ENCODE results near the gene SLC66A2. TPM values are rescaled to one million over a fixed set of nuclear protein-coding genes. Genes with fewer than 3 reads are reported as not detected.

SLC66A2 gene
- total and polyA plus RNA-seq, 12 donors, result 21.4 to 32.3 (median 25.6) TPM

DNA sequence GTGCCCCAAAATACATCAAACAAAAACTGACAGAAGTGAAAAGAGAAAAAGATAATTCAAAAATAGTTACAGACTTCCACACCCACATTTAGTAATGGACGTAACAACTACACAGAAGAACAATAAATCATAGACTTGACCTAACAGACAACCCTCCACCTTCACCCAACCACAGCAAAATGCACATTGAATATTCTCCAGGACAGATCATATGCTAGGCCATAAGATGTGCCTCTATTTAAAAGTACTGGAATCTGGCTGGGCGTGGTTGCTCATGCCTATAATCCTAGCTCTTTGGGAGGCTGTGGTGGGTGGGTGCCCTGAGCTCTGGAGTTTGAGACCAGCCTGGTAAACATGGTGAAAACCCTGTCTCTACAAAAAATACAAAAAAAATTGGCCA lies 20.0 kb downstream of the SLC66A2 start:
- DNase-seq (no peak), ATAC-seq (no peak)
- no peaks in the 10 kb centered on the region for H3K27me3 ChIP-seq
- peaks cover 0 to 81% (median 16%) of the 10 kb centered on the region in 9 donors for H3K36me3 ChIP-seq
- H3K4me3 ChIP-seq, result no peak overlapping the region
- peaks cover 0 to 72% (median 43%) of the 10 kb centered on the region in 11 donors for H3K9me3 ChIP-seq
- intact Hi-C loops (cut with DNase I), result loop anchor here in 1 of 10 donors (10.0 kb wide), 1 partner anchor 103 kb away; the partner anchor contains the start of gene RBFA
- TF ChIP-seq, protein P1, sequence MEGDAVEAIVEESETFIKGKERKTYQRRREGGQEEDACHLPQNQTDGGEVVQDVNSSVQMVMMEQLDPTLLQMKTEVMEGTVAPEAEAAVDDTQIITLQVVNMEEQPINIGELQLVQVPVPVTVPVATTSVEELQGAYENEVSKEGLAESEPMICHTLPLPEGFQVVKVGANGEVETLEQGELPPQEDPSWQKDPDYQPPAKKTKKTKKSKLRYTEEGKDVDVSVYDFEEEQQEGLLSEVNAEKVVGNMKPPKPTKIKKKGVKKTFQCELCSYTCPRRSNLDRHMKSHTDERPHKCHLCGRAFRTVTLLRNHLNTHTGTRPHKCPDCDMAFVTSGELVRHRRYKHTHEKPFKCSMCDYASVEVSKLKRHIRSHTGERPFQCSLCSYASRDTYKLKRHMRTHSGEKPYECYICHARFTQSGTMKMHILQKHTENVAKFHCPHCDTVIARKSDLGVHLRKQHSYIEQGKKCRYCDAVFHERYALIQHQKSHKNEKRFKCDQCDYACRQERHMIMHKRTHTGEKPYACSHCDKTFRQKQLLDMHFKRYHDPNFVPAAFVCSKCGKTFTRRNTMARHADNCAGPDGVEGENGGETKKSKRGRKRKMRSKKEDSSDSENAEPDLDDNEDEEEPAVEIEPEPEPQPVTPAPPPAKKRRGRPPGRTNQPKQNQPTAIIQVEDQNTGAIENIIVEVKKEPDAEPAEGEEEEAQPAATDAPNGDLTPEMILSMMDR (IDR thresholded peaks at IDR 0.05), result no peak
- WGBS, 2 donors, result 94 to 98% methylated on average over 2 of the region's 2 CpGs
- peaks cover 3 to 22% (median 15%) of the 10 kb centered on the region in 9 donors for H3K4me1 ChIP-seq
- no peak overlapping the region for H3K27ac ChIP-seq

DNA sequence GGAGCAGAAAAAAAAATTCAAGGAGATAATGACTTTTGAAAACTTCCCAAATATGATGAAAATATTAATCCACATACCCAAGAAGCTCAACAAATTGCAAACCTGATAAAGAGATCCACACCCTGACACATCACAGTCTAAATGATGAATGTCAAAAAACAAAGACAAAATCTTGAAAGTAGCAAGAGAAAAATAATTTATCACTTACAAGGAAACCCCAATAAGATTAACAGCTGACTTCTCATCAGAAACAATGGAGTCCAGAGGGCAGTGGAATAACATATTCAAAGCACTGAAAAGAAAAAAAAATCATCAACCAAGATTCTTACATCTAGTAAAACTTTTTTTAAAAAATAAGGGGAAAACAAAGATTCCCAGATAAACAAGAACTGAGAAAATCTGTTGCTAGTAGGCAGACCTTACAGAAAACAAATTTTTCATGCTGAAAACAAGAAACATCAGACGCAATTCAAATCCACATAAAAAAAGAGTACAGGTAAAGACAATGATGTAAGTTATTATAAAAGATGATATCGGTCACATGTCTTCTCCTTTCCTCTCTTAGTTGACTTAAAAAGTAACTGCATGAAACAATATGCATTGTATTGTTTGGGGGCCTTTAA lies 21.3 kb downstream of the SLC66A2 start:
- Histone ChIP-seq H3K27ac (no peak overlapping the region), H3K4me1 (peaks cover 3 to 21% (median 14%) of the 10 kb centered on the region in 9 donors), H3K27me3 (no peaks in the 10 kb centered on the region), H3K36me3 (peaks cover 0 to 75% (median 16%) of the 10 kb centered on the region in 9 donors), H3K9me3 (peaks cover 0 to 61% (median 43%) of the 10 kb centered on the region in 11 donors), H3K4me3 (no peak overlapping the region)
- intact Hi-C loops (cut with DNase I), result loop anchor here in 1 of 10 donors (10.0 kb wide), 1 partner anchor 105 kb away; the partner anchor contains the start of gene RBFA
- WGBS, 2 donors, result 97 to 98% methylated on average over 2 of the region's 2 CpGs
- TF ChIP-seq, protein P1 (IDR thresholded peaks at IDR 0.05), result no peak
- DNase-seq (no peak), ATAC-seq (no peak)

DNA sequence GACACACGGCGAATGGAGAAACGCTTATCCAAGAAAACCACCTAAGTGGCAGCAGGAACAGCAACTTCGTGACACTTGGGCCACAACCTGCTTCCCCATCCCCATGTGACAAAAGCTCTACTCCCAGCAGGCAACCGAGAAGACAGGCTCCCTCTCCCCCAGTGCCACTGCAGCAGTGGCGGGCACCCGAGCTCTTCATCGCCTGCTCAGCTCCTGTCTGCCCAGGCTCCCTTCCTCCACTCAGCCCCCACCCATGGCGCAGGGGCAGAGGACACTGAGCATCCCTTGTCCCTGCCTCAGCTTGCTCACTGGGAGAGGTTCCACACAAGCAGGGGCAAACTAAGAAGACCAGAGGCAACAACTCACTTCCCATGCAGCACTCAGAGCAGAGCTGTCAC lies 22.9 kb downstream of the SLC66A2 start:
- peaks cover 0 to 51% (median 43%) of the 10 kb centered on the region in 11 donors for H3K9me3 ChIP-seq
- H3K4me1 ChIP-seq, result peaks cover 0 to 16% (median 12%) of the 10 kb centered on the region in 9 donors
- peaks cover 0 to 75% (median 16%) of the 10 kb centered on the region in 9 donors for H3K36me3 ChIP-seq
- TF ChIP-seq, protein P1 (IDR thresholded peaks at IDR 0.05), result no peak
- H3K27ac ChIP-seq, result no peak overlapping the region
- no peaks in the 10 kb centered on the region for H3K27me3 ChIP-seq
- no peak overlapping the region for H3K4me3 ChIP-seq
- ATAC-seq (no peak), DNase-seq (no peak)
- WGBS, 2 donors, result 97 to 98% methylated on average over 9 of the region's 9 CpGs
- intact Hi-C loops (cut with DNase I), result no loop called here

GRCh38 chr18:79927607-79928562 lies 23.6 kb downstream of the SLC66A2 start:
- no peak overlapping the region for H3K27ac ChIP-seq
- DNase-seq (no peak), ATAC-seq (no peak)
- TF ChIP-seq, protein P1 (IDR thresholded peaks at IDR 0.05), result no peak
- H3K4me1 ChIP-seq, result peaks cover 0 to 16% (median 11%) of the 10 kb centered on the region in 9 donors
- intact Hi-C loops (cut with DNase I), result no loop called here
- no peak overlapping the region for H3K4me3 ChIP-seq
- H3K9me3 ChIP-seq, result peaks cover 0 to 44% (median 37%) of the 10 kb centered on the region in 11 donors
- H3K27me3 ChIP-seq, result no peaks in the 10 kb centered on the region
- H3K36me3 ChIP-seq, result peaks cover 0 to 70% (median 16%) of the 10 kb centered on the region in 9 donors
- WGBS, 2 donors, result 92 to 93% methylated on average over 25 of the region's 25 CpGs
